HepG2 (cell line): Measurements from ENCODE around the gene ABCB10. TPM values are rescaled to one million over a fixed set of nuclear protein-coding genes. Genes with fewer than 3 reads are reported as not detected.

Experiments used
- ATAC-seq: fragments of 200-7000 bp; cut with Tn5 transposase; 3 replicates; pipeline ENCODE4 v1.9.1; 2020; ENCODE audit warnings: mild to moderate bottlenecking, moderate library complexity
- BruUV-seq: library from RNA; stranded (reverse); fragments of 400-500 nt; replicated peaks from 2 replicates; lab custom pipeline; 2021; lab: Mats Ljungman, UMichigan
- CTCF ChIA-PET: fragments of 300-600 bp; formaldehyde crosslinking; extraction: SDS; loops from one replicate; lab custom pipeline; 2021; ENCODE audit warnings: low total read pairs, inconsistent platforms, low intra/inter-chr PET ratio; lab: Yijun Ruan, JAX
- POLR2A ChIA-PET: fragments of 350-600 bp; sonication (Branson Sonifier 250); formaldehyde crosslinking; loops from one replicate; lab custom pipeline; 2020; ENCODE audit warnings: antibody characterized with exemption, inconsistent platforms; lab: Yijun Ruan, JAX
- DNase-seq: peaks from one replicate; pipeline ENCODE4 v3.0.0-alpha.2; 2015; ENCODE audit warnings: low spot score
- FAIRE-seq: peaks from 3 replicates; lab custom pipeline; 2011; peaks lifted over from hg19 to GRCh38; lab: Jason Lieb, UNC
- H2AFZ ChIP-seq: one replicate; pipeline ENCODE4 v1.6.1; 2011; ENCODE audit warnings: low read length, inconsistent platforms
- H3K27ac ChIP-seq: fragments of 300-600 bp; 3 replicates; pipeline ENCODE4 v1.8.0; 2011; ENCODE audit warnings: mixed run types, mild to moderate bottlenecking, mixed read lengths, low read length, inconsistent platforms; ENCODE audit not compliant: insufficient read depth; ENCODE audit errors: extremely low read length
- H3K27me3 ChIP-seq, 2 experiments: fragments of 200-600 bp in 1 of 2; 2 replicates in 1 of 2; 3 replicates in 1 of 2; pipeline versions ENCODE4 v1.6.0 to v1.8.0; 2011; ENCODE audit warnings: low read length in 2 of 2, mild to moderate bottlenecking in 2 of 2, moderate library complexity in 2 of 2, inconsistent platforms in 1 of 2; ENCODE audit not compliant: insufficient read depth in 2 of 2, control insufficient read depth in 1 of 2
- H3K36me3 ChIP-seq, 2 experiments: fragments of 200-600 bp in 1 of 2; replicated peaks in 1 of 2; 2 replicates in 1 of 2; 3 replicates in 1 of 2; pipeline versions ENCODE4 v1.5.1 to v1.8.0; 2011; ENCODE audit warnings: low read length in 2 of 2, inconsistent platforms in 1 of 2; ENCODE audit not compliant: insufficient read depth in 2 of 2, control insufficient read depth in 1 of 2
- H3K4me1 ChIP-seq: 2 replicates; pipeline ENCODE4 v1.5.1; 2012; ENCODE audit warnings: low read length, inconsistent platforms; ENCODE audit not compliant: insufficient read depth
- H3K4me2 ChIP-seq: 2 replicates; pipeline ENCODE4 v1.6.0; 2011; ENCODE audit warnings: low read depth, low read length, inconsistent platforms
- H3K4me3 ChIP-seq, 3 experiments: fragments of 200-600 bp in 1 of 3; sonication (generic), shearing (Covaris generic) in 1 of 3; replicated peaks in 1 of 3; 2 replicates each; pipeline ENCODE4 v1.5.1; 2011 to 2016; ENCODE audit warnings: low read length in 3 of 3, inconsistent platforms in 2 of 3, low read depth in 2 of 3, mild to moderate bottlenecking in 2 of 3, control low read depth in 1 of 3, mixed read lengths in 1 of 3; ENCODE audit not compliant: insufficient read depth in 1 of 3
- H3K79me2 ChIP-seq: one replicate; pipeline ENCODE4 v1.6.1; 2011; ENCODE audit warnings: low read length, inconsistent platforms; ENCODE audit not compliant: insufficient read depth
- H3K9ac ChIP-seq: 2 replicates; pipeline ENCODE4 v1.6.0; 2011; ENCODE audit warnings: mild to moderate bottlenecking, low read depth, low read length, inconsistent platforms; ENCODE audit not compliant: insufficient read depth
- H3K9me3 ChIP-seq: 2 replicates; pipeline ENCODE4 v1.5.1; 2012; ENCODE audit warnings: mild to moderate bottlenecking, low read length
- H4K20me1 ChIP-seq: 2 replicates; pipeline ENCODE4 v1.6.0; 2011; ENCODE audit warnings: inconsistent platforms, mild to moderate bottlenecking, low read length, moderate library complexity; ENCODE audit not compliant: insufficient read depth
- ATF3 ChIP-seq: sonication (generic); formaldehyde crosslinking; IDR thresholded peaks from 2 replicates; pipeline ENCODE4 v1.4.0; 2020; ENCODE audit warnings: missing genetic modification reagents
- FOXO1 ChIP-seq: sonication (generic); formaldehyde crosslinking; IDR thresholded peaks from 2 replicates; pipeline ENCODE4 v1.4.0; 2020; ENCODE audit warnings: missing genetic modification reagents
- GTF2F1 ChIP-seq: fragments of 150-350 bp; IDR thresholded peaks from 2 replicates; pipeline ENCODE4 v1.6.1; 2014; ENCODE audit warnings: low read length
- HMGXB4 ChIP-seq, 2 experiments: sonication (generic) in 1 of 2; formaldehyde crosslinking in 1 of 2; IDR thresholded peaks; 2 replicates each; pipeline versions ENCODE4 v1.4.0 to v1.6.1; 2018 to 2020; ENCODE audit warnings: missing genetic modification reagents in 2 of 2, borderline replicate concordance in 1 of 2, low read depth in 1 of 2, mild to moderate bottlenecking in 1 of 2, missing biosample characterization in 1 of 2
- HNRNPH1 ChIP-seq: fragments of 200-400 bp; formaldehyde crosslinking; optimal IDR thresholded peaks from 2 replicates; pipeline ENCODE3; 2017; ENCODE audit warnings: mild to moderate bottlenecking, low read depth, low read length
- KAT8 ChIP-seq: IDR thresholded peaks from 2 replicates; pipeline ENCODE4 v1.6.1; 2016; ENCODE audit warnings: missing genetic modification reagents, missing compliant biosample characterization
- KMT2A ChIP-seq: sonication (generic); formaldehyde crosslinking; IDR thresholded peaks from 2 replicates; pipeline ENCODE4 v1.4.0; 2020; ENCODE audit warnings: missing genetic modification reagents
- NCOA5 ChIP-seq: sonication (generic); formaldehyde crosslinking; IDR thresholded peaks from 2 replicates; pipeline ENCODE4 v1.4.0; 2020; ENCODE audit warnings: missing genetic modification reagents
- NR2F2 ChIP-seq: IDR thresholded peaks from 2 replicates; pipeline ENCODE4 v1.6.1; 2012; ENCODE audit warnings: low read depth, inconsistent platforms, borderline replicate concordance
- U2AF2 ChIP-seq: fragments of 200-400 bp; formaldehyde crosslinking; IDR thresholded peaks from 2 replicates; pipeline ENCODE4 v1.6.1; 2017; ENCODE audit warnings: low read depth, mild to moderate bottlenecking, low read length
- ZNF263 ChIP-seq: sonication (generic); formaldehyde crosslinking; IDR thresholded peaks from 2 replicates; pipeline ENCODE4 v1.4.0; 2020; ENCODE audit warnings: missing genetic modification reagents
- ZSCAN5A ChIP-seq: sonication (generic); formaldehyde crosslinking; IDR thresholded peaks from 2 replicates; pipeline ENCODE4 v1.8.0; 2022; ENCODE audit warnings: mild to moderate bottlenecking, missing genetic modification reagents, borderline replicate concordance
- WGBS: methylation state at CpG from one replicate; pipeline ENCODE4 v1.1.6; 2017; ENCODE audit warnings: low lambda C conversion rate; 5-methylcytosine and 5-hydroxymethylcytosine counted together
- in situ Hi-C: cut with HindIII; loops from 2 replicates; pipeline ENCODE4 v1.10.0; 2017; ENCODE audit warnings: low pct_unique_long_range_greater_than_20kb; ENCODE audit not compliant: extremely low pct_ligation_motif_present
- intact Hi-C: fragments of 100-400 bp; cut with micrococcal nuclease; formaldehyde crosslinking; loops from one replicate; pipeline ENCODE4 v1.10.0; 2022; ENCODE audit not compliant: unreplicated experiment
- polyA plus RNA-seq, 8 experiments: library from polyadenylated mRNA; depleted of rRNA in 3 of 8; stranded (reverse) in 7 of 8; unstranded in 1 of 8; fragments of >200 nt; fragmentation: Illumina TruSeq in 4 of 8; extraction: Trizol in 4 of 8; gene quantifications; 2 replicates each; pipeline versions ENCODE4 v1.2.1 to v1.2.3, GENCODE V29; 2011 to 2016; ENCODE audit warnings: low read depth in 4 of 8, missing spikeins in 1 of 8, mixed read lengths in 1 of 8; ENCODE audit not compliant: insufficient read depth in 1 of 8
- total RNA-seq, 5 experiments: library from RNA; depleted of rRNA; stranded (reverse); fragments of >200 nt; fragmentation: Illumina TruSeq; extraction: Trizol; gene quantifications; 2 replicates each; pipeline ENCODE4 v1.2.3, GENCODE V29; 2016; ENCODE audit warnings: low read depth in 1 of 5
- TF ChIP-seq, protein P1 (sequence below): sonication (generic); formaldehyde crosslinking; IDR thresholded peaks from 2 replicates; pipeline ENCODE4 v1.8.0; 2023; ENCODE audit warnings: mild to moderate bottlenecking, missing genetic modification reagents

Gene ABCB10
- total and polyA plus RNA-seq, 2 of the 13 experiments (the other 11 are each of a cell fraction or from before 2014, with no cell fraction given), result 11.2 to 28.9 TPM

- TF ChIP-seq ATF3, result no peak
These were observed 27.2 kb downstream of the ABCB10 start (continued) for GRCh38 chr1:229531326-229531725.

- H3K4me2 ChIP-seq, result no peak overlapping the region
- no peak for FAIRE-seq
- intact Hi-C loops (no loop called here), in situ Hi-C loops (no loop called here)
- H3K27ac ChIP-seq, result no peak overlapping the region
- ATAC-seq, result peak; percentile 56
- H3K79me2 ChIP-seq, result no peaks in the 10 kb centered on the region
- no peak overlapping the region for H3K4me3 ChIP-seq
- TF ChIP-seq ZNF263 (CRISPR knock-in tag) (no peak), HNRNPH1 (no peak), KMT2A (CRISPR knock-in tag) (no peak)
- H3K9me3 ChIP-seq, result no peaks in the 10 kb centered on the region
- WGBS, result 98% methylated on average over 7 of the region's 7 CpGs
- no peaks in the 10 kb centered on the region for H4K20me1 ChIP-seq
- POLR2A ChIA-PET, result no interaction called here
- no peak overlapping the region for H3K9ac ChIP-seq
- no peak for DNase-seq
- H3K27me3 ChIP-seq, result no peaks in the 10 kb centered on the region
- no peak overlapping the region for H2AFZ ChIP-seq
- BruUV-seq, result no TSS peak
- no peaks in the 10 kb centered on the region for H3K4me1 ChIP-seq
- H3K36me3 ChIP-seq, result peaks cover 9 to 57% of the 10 kb centered on the region in 2 experiments; a peak in 4 of 5 replicates
- CTCF ChIA-PET, result no interaction called here
These were observed 28.9 kb downstream of the ABCB10 start for GRCh38 chr1:229529639-229530038.

- no peak overlapping the region for H3K4me3 ChIP-seq
- H3K27ac ChIP-seq, result no peak overlapping the region
- intact Hi-C loops, result no loop called here
- H3K79me2 ChIP-seq, result no peaks in the 10 kb centered on the region
- no peaks in the 10 kb centered on the region for H3K9me3 ChIP-seq
- in situ Hi-C loops, result no loop called here
- H2AFZ ChIP-seq, result no peak overlapping the region
- H3K4me1 ChIP-seq, result no peaks in the 10 kb centered on the region
- no peak overlapping the region for H3K4me2 ChIP-seq
- no TSS peak for BruUV-seq
- ChIA-PET CTCF (no interaction called here), POLR2A (no interaction called here)
- no peak for DNase-seq
- H3K36me3 ChIP-seq, result peaks cover 12 to 69% of the 10 kb centered on the region in 2 experiments; a peak in 4 of 5 replicates
- FAIRE-seq, result no peak
- WGBS, result 100% methylated on average over 1 of the region's 1 CpG
- no peak for ATAC-seq
- no peaks in the 10 kb centered on the region for H4K20me1 ChIP-seq
- no peak overlapping the region for H3K9ac ChIP-seq
- no peaks in the 10 kb centered on the region for H3K27me3 ChIP-seq
- no peak for TF ChIP-seq FOXO1 (CRISPR knock-in tag)
- no peak for TF ChIP-seq GTF2F1
- TF ChIP-seq NR2F2, result no peak
- no peak for TF ChIP-seq ZSCAN5A
- TF ChIP-seq, protein P1, sequence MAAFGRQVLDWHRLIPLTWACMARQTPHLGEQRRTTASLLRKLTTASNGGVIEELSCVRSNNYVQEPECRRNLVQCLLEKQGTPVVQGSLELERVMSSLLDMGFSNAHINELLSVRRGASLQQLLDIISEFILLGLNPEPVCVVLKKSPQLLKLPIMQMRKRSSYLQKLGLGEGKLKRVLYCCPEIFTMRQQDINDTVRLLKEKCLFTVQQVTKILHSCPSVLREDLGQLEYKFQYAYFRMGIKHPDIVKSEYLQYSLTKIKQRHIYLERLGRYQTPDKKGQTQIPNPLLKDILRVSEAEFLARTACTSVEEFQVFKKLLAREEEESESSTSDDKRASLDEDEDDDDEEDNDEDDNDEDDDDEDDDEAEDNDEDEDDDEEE (CRISPR knock-in tag), result no peak
- no peak for TF ChIP-seq HMGXB4 (CRISPR knock-in tag; IDR thresholded peaks at IDR 0.05; ENCODE audit: borderline replicate concordance in 1 of 2, low read depth in 1 of 2)
- no peak for TF ChIP-seq KAT8
- no peak for TF ChIP-seq U2AF2
- no peak for TF ChIP-seq NCOA5 (CRISPR knock-in tag)
These were observed 31.8 kb downstream of the ABCB10 start for GRCh38 chr1:229526695-229527094.
